Stimulated activated CD4-positive, alpha-beta T cell treated with anti-CD3 and anti-CD28 coated beads, TNF-alpha, amount 100 ng/mL, for 4 hours (primary cell): Measurements from ENCODE around the gene CADM2.

Experiments used
- DNase-seq, 3 experiments: peaks; one replicate each; pipeline ENCODE4 v3.0.0-alpha.2; 2020; ENCODE audit warnings: low read depth in 3 of 3

Gene CADM2

DNA sequence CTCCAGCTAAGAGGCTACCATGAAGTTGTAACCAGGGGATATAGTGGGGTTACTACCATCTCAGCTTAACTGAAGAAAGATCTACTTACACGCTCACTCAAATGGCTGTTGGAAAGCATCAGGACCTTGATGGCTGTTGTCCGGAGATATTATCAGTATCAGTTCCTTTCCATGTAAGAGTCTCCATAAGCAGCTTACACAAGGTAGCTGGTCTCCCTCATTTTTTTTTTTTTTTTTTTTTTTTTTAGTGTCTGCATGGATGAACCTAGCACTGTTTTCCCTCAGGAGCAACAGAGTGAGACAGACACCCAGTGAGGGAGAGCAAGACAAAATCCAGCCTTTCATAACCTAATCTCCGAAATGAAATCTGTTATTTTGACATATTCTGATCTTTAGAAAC, 230.9 kb downstream of the CADM2 start:
- DNase-seq, result no peak

DNA sequence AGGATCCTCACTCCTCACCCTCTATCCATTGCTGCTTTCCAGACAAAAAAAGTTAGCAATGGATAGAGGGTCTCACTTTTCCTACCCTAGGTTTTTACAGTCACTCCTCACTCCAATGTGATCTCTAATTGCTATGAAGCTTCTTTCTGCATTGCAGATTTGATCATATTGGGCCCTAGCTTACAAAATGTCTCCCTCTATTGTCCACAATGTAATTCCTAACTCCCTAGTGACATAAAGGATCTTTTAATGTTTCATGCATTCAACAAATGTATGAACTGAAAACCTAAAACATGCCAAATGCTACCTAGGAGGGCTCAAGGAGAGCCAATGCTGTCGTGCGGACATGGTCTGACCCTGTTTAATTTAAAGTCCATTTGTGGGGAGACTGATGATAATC, 234.8 kb downstream of the CADM2 start:
- no peak for DNase-seq

DNA sequence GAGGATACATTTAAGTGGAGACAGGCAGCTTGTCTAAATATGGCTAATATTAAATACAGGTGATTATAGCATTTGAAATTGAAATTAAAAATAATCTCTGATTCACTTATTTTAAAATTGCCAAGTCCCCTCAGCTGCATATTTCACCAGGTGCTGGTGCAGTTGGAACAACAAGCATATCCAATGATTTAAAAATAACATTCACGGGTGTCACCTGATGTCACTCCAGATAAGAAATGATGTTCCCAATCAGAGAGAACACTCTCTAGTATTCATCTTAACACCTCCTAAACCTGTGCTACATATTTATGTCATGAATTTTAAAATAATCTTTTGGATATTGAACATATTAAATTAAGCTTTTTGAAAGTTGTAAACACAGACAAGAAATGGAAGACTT, 249.9 kb downstream of the CADM2 start:
- no peak for DNase-seq

DNA sequence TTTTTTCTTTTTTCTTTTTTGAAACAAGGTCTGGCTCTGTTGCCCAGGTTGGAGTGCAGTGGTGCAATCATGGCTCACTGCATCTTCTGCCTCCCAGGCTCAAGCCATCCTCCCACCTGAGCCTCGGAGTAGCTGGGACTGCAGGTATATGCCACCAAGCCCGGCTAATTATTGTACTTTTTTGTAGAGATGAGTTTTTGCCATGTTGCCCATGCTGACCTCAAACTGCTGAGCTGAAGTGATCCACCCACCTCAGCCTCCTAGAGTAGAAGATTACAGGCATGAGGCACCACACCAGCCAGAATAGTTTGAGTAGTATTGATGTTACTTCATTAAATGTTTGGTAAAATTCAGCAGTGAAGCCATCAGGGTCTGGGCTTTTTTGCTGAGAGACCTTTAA, 251.8 kb downstream of the CADM2 start:
- DNase-seq, result no peak

DNA sequence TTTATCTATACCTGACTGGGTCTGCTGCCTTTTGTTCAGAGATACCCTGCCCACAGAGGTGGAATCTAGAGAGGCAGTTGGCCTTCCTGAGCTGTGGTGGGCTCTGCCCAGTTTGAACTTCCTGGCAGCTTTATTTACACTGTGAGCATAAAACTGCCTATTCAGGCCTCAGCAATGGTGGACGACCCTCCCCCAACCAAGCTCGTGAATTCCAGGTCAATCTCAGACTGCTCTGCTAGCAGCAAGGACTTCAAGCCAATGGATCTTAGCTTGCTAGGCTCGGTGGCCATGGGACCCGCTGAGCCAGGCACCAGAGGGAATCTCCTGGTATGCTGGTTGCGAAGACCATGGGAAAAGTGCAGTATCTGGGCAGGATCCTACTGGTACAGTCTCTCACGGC, 270.2 kb downstream of the CADM2 start:
- DNase-seq, result no peak

DNA sequence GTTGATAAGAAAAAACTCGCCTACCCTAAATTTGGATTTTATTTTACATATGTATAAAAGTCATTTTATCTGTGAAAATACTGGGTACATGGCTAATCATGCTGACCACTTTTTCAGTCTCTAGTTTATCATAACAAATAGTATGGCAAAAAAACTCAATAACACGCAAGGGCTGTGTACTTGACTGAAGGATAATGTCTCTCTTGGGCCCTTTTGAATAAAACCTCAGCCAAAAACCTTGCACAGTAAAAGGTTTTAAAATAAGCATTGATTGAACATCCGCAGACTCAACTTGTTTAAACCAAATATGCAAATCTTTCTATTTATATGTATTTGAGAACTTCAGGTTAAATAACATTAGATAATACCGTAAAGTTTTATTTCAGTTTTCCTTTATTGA, 285.3 kb downstream of the CADM2 start:
- DNase-seq, result no peak

DNA sequence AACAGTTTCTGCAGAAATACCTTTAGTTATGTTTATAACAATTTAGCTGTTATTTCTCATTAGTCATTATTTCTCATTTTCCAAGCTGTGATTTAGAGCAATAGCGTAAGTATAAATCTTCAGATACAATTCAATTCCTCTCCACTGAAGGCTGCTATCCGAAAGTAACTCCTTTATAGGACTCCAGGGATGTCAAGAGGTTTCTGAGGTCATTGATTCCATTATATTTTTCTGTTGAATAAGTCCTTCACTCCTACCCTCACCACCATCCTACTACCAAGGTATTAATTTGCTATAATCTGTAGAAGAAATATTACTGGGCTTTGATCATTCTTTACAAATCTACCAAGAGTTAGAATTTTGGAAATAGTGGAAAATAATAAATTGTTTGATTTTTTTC, 285.7 kb downstream of the CADM2 start:
- DNase-seq, result no peak

DNA sequence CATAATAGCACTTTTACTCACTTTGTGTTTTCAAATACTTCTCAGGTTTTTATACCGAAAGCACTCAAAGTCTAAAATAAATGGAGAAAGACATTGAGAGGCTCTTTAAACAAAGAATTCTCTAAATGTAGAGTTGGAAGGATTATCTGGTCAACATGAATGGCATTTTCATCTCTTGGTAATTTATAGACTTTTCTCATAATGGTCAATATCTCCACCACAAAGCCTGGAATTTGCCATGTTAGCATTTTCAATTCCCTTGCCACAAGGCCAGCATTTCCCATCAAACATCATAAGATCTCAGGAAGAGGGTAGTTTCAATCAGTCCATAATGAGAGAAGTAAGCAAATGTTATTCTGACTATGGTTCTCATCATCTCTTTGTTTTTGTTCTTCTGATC, 293.0 kb downstream of the CADM2 start:
- DNase-seq, result no peak

DNA sequence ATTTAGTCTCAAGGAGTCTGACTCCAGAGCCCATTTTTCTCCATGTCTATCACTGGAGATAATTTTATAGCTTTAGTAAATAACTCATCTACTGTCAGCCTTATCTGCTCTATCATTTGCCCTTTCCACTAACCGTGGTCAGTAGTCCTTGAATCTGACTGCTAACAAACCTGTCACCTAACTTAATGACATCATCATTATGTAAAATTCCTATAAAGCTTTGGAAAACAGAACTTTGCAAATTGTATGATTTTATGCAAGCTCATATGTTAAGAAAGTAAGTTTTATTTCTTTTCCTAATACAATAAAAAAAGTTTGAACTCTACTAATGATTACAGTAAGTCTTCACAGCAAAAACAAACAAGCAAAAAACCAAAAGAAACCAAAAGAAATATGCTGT, 293.9 kb downstream of the CADM2 start:
- no peak for DNase-seq

DNA sequence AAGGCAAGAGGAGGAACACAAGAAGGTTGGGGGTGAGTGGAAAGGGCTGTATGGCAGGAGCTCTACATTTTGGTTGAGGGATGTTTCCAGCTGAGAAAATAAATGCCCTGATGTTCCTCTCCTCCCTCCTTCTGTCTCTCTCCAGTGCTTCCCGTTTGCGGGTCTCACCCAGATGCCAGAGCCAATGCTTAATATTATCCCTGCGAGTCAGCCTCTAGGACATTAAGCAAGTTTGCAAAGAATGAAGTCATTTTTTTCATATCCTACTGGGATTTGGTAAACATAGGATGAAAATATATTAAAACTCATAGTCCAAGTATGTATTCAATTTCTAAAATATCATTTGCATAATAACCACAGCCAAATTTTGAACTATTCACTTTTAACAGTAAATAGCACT, 295.9 kb downstream of the CADM2 start:
- no peak for DNase-seq

DNA sequence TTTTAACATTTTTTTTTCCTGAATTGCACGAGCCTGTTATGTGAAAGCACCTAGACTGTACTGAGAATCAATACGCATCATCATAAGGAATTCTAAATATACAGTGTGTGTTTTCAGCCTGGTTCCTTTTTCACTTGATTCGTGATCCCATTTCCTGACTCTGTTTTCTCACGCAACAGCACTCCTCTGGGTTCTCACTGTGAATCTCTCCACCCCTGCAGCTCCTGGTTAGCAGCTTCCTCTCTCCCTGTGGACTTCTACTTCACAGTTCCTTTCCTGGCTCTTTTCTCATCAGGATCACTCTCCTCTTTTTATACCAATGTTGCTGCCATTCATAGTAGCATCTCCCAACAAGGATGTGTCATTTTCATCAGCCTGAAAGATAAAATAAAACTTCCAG, 297.2 kb downstream of the CADM2 start:
- no peak for DNase-seq

DNA sequence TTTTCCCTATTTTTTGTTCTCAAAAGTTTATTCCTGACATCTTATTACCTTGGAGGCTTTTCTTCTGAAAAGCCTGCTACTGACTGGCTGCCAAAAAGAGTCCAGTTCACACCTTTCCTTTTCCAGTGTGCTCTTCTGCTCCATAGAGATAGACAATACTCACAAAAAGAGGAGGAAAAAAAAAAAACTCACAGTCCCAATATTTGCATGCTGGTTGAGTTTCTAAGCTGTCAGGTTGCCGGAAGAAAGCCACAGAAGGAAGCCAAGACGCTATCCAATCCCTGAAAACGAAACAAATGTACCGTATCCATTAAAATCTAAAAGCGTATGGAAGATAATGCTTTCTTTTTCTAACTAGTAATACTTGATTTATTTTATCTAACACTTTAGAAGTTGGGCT, 299.5 kb downstream of the CADM2 start:
- no peak for DNase-seq

DNA sequence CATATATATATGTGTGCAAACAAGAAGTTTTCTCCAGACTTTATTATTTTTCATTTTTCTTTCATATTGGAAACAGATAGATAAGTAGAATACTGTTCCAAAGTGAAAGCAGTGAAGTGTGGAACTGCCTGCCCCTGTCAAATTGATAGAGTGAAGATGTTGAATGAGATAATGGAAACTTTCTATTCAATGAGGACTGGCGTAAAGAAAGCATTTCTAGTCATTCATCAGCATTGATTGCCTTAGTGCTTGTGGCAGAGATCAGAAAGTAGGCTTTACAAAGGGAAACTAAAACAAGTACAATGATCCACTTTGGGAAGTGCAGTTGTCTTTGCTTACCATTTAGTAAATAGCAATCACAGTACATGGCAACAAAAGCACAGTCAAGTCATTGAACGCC, 300.0 kb downstream of the CADM2 start:
- DNase-seq, result no peak

DNA sequence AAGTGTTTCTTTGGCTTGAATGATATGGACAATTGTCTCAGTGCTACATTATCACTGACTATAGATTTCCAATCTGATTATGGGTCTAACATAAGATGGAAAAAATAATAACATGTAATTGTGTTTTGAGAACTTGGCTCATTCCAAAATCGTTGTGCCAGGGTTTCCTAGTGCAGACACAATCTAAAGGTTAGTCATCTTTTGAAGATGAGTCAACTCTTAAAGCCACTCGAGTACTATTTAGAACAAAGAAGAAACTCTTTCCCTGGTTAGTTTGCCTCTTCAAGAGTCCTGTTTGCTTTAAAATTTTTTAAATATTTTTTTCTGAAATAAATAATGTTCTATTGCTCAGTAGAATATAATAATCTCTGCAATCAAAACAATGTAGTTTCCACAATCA, 301.0 kb downstream of the CADM2 start:
- DNase-seq, result no peak

DNA sequence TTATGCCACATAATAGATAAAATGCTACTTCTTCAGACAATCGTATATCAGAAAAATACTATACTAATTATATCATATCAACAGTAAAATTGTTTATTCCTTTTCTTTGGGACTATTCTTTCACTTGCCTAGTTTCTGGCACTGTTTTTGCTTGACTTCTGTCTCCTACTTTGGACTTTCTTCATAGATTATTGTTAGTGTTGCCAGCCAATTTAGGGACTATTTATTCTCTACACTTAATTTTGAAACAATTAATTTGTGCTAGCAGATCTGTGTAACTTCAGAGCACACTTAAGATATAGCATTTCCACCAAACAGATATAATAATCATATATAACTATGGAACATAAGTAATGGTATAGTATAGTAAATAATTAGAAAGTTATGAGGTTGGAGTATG, 305.6 kb downstream of the CADM2 start:
- DNase-seq, result no peak

DNA sequence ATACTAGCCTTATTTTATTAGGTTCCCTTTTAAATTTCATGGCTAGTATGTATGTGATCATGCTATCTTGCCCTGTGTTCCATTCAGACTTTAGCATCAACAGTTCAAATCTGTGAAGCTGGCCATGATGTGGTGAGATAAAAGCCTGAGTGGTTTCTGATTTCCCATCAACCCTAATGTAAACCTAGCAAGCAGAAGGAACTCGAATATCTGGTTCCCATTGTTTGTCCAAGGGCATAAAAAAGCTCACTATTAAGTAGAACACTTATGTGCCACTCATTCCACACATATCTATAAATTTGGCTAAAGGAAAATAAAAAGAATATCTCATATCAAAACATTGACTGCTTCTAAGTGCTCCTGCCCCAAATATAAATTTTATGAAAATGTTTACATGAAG, 311.7 kb downstream of the CADM2 start:
- DNase-seq, result no peak

DNA sequence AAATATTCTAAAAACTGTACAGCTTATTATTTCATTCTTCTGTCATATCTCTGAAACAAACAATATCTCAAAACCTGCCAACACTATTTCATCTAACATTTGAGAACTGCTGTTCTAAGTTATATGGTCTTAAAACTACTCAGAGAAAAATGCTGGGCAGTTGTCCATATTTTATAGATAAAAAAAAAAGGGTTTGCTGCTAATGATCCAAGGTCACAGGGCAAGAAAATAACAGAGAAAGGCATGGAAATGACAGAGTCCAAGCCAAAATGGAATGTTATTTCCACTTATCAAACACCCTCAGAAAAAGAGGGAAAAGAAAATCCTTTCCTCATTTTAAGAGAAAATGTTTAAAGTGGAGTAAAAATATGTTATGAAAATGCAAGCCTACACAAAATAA, 313.1 kb downstream of the CADM2 start:
- DNase-seq, result no peak

DNA sequence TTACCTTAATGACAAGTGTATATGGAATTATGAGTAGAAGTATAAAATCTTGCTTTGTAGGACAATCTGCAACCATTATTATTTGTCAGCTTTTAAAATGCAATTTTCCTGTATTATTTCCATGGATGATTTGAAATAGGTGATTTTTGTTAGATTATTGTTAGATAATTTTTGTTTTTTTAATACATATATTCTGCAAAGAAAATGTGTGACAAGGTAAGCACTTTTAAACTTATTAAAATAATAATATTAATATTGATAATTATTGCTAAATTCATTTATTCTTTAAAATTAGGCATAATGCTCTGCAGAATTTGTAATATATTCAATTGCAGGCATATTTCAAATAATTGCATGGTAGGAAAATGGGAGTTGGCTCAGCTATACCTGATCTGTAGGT, 329.5 kb downstream of the CADM2 start:
- DNase-seq, result no peak

DNA sequence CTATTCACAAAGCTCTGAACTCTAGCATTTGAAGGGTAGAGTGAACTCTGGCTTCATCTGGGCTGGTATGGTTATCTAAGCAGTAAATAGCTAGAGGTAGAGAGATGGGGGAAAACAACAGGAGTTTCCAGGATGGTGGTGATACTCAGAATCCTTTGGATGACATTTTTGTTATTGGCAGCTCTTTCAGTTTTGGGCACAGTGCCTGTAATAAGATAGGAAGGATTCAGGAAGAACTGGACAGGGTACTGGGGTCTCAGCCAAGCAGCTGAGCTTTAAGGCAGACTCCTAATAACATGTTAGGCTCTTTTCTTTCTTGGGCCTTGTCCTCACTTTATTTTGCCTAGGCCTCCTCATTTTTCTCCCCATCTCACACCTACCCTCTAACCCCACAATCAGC, 338.5 kb downstream of the CADM2 start:
- DNase-seq, result no peak

DNA sequence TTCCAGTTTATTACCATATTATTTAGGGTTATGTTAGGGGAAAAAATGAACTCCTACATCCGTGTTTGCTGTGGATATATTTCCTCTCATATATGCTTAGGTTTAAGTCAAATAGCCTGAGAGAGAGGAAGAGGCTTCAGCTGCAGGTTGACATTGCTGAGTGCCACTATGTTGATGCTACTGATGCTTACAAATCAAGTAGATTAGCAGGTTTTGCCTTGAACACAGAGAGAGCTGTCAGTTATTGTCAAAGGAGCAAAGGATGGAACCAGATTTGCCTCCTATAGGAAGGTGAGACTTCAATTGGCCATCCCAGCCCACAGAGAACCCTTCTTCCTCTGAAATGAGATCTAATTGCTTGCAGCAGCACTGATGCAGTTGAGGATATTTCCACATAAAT, 339.2 kb downstream of the CADM2 start:
- no peak for DNase-seq

DNA sequence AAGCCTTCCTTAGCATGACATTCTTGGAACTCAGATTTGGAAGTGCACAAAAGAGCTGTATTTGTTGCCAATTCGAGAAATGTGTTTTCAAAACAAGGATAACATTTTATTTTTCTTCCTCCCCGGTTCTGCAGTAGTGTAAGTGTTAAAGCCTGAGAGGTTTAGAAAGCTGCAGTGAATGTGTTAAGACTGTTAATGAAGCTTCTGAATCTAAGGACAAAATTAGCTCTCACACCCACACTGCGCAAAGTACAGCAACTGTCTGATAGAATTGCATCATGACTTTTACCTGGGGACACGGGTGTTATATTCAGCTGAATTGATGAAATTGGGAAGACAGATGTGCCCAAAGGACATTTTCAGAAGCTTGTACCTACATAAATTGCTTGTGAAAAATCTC, 344.4 kb downstream of the CADM2 start:
- no peak for DNase-seq

DNA sequence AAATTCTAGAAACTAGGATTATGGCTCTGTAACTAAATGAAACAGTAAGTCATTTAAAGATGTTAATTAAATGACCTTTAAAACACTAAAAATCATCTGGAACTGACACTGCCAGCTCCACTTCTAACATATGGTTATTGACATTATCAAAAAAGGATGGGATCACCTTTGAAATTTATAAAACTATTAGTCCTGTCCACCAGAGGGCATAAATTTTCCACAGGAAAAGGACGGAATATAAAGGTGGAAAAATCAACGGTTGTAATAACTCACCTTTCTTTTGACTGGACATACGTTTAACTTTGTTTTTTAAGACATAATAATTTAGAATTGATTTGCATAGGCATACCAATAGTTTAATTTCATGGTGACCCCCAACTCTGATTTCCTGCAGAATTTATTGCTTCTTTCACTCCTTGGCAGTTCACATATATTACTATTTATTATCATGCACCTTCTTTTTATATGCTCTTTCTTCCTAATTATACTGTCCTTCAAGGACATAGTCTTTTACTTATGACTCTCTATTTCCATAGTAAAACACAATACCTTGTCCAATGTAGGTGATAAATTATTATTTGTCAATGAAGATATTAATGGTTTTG, 345.7 kb downstream of the CADM2 start:
- DNase-seq, result no peak

DNA sequence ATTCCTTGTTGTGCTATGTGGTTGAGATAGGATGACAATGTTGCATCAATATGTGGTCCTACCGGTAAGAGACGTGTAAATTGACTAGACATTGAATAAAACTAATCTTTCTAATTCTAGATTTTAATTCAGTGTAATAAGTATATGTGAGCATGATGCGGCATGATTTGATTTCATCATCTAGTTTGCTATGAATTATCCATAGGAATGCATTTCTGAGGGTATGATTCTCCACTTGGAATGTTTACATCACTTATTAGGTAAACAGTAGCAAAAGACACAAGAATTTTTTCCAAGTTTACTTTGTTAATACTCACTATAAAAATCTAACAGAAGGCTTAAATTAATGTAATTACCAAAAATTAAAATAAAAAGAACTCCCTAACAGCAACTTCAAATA, 353.5 kb downstream of the CADM2 start:
- no peak for DNase-seq

DNA sequence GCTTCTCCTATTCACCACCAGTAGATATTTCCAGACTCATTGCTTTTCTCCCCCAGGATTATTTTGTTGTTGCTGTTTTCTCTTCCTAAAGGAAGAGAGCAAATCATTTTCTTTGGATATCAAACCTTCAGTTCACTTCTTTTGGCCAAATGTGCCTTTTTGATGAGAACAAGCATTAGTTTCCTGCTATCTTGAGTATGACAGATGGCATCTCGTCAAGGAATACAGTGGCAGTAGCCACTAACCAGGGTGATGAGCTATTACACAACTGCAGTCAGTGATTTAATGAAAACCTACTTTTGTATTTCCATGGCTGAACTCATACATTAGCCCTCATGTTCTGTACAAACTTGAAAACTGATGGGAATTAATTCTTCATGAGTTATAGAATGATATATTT, 354.6 kb downstream of the CADM2 start:
- DNase-seq, result no peak

DNA sequence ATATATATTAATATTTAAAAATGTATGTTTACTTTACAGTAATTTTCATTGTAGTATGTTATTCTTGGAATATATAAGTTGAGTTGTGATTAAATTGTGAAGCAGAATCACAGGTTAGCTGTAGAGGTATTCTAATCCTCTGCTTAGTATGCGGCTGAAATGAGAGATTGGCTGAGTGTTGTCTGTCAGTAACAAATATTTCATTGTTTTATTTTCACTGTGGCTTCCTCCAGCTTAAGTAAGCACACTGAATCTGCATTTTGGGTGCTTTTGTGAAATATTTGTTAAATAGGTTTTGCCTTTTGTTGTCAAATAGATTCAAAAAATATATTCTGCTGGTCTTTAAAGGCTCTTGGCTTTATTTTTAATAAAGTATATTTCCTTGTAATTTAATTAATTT, 357.5 kb downstream of the CADM2 start:
- no peak for DNase-seq
